Right lobe of liver (tissue), 6 donors: ENCODE data around the gene STX1B. TPM values are rescaled to one million over a fixed set of nuclear protein-coding genes. Genes with fewer than 3 reads are reported as not detected.

Experiments used
- ATAC-seq, 4 donors: fragments of 200-7000 bp; cut with Tn5 transposase; one replicate each; pipeline ENCODE4 v1.9.1; 2020; ENCODE audit warnings: mild to moderate bottlenecking in 4 of 4, moderate library complexity in 4 of 4
- DNase-seq, 3 donors: peaks; one replicate each; pipeline ENCODE4 v3.0.0-alpha.2; 2020
- H3K27ac ChIP-seq, 3 donors: fragments of 200-600 bp; one replicate each; pipeline ENCODE4 v1.8.0; 2022
- H3K27me3 ChIP-seq, 2 donors: fragments of 200-600 bp; one replicate each; pipeline ENCODE4 v1.8.0; 2022
- H3K36me3 ChIP-seq, 4 donors: fragments of 200-600 bp; sonication (generic) in 1 of 4; one replicate each; pipeline versions ENCODE4 v1.5.1 to v1.8.0; 2017 to 2022; ENCODE audit warnings: control low read depth in 1 of 4
- H3K4me1 ChIP-seq, 4 donors: fragments of 200-600 bp; sonication (generic) in 1 of 4; one replicate each; pipeline versions ENCODE4 v1.5.1 to v1.8.0; 2017 to 2022; ENCODE audit warnings: control low read depth in 1 of 4
- H3K4me3 ChIP-seq, 3 donors: fragments of 200-600 bp; one replicate each; pipeline ENCODE4 v1.8.0; 2022
- H3K9me3 ChIP-seq, 4 donors: fragments of 200-600 bp; sonication (generic) in 1 of 4; one replicate each; pipeline versions ENCODE4 v1.5.1 to v1.8.0; 2017 to 2022; ENCODE audit warnings: control low read depth in 1 of 4
- POLR2A ChIP-seq: fragments of 450-650 bp; IDR thresholded peaks from one replicate; pipeline ENCODE4 v1.6.1; 2017; ENCODE audit warnings: antibody characterized with exemption, mild to moderate bottlenecking
- WGBS: methylation state at CpG from one replicate; pipeline ENCODE4 v1.1.6; 2018; ENCODE audit warnings: low coverage, low lambda C conversion rate; ENCODE audit not compliant: insufficient coverage; ENCODE audit errors: missing lambda C conversion rate; 5-methylcytosine and 5-hydroxymethylcytosine counted together
- intact Hi-C, 2 donors: fragments of 100-400 bp; cut with DNase I; formaldehyde crosslinking; loops; one replicate each; pipeline versions ENCODE4 v1.11.2 to v1.14.1; 2022
- total RNA-seq, 6 experiments: library from RNA; depleted of rRNA in 2 of 6; stranded (reverse); fragments of >200 nt in 2 of 6; fragmentation: NEBNext Ultra II Directional in 3 of 6; extraction: Animal tissue kit (Norgen Biotek cat#: 25700) in 3 of 6; gene quantifications; one replicate each; pipeline versions ENCODE4 v1.1.0 to v1.2.4, GENCODE V29; 2016 to 2023
- TF ChIP-seq, protein P1 (sequence below), 4 donors: fragments of 200-600 bp in 3 of 4; fragments of 450-650 bp in 1 of 4; IDR thresholded peaks; one replicate each; pipeline versions ENCODE4 v1.5.1 to v1.8.0; 2016 to 2022; ENCODE audit warnings: antibody characterized with exemption in 4 of 4, mild to moderate bottlenecking in 2 of 4
- donor health status: DM: no; HTN: yes; CAD: no.
- donor health status: DM: no; HTN: no; CAD: no.
- donor health status: DM: no; HTN: no; CAD: no.
- donor health status: DM: no; HTN: yes; CAD: no.
- donor health status: DM: no; HTN: yes; CAD: no.

STX1B gene
- total RNA-seq, 6 experiments from 2014 or later: 0.61 to 4.5 (median 2.6) TPM

DNA sequence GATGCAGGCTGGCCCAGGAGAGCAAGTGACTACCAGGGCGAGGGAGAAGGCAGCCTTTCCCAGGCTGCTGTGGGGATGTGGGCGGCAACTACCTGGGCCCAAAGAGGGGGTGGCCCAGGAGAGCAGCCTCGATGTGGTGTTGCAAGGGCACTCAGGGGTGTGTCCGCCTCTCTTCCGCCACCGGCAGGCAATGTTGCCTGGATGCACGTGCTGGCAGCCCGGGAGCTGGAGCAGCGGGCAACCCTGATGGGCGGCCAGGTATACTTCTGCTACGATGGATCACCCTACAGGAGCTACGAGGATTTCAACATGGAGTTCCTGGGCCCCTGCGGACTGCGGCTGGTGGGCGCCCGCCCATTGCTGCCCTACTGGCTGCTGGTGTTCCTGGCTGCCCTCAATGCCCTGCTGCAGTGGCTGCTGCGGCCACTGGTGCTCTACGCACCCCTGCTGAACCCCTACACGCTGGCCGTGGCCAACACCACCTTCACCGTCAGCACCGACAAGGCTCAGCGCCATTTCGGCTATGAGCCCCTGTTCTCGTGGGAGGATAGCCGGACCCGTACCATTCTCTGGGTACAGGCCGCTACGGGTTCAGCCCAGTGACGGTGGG lies 22.8 kb downstream of the STX1B start:
- no CpG with 5 or more reads among the region's 30 CpGs for WGBS
- no peak overlapping the region for H3K4me3 ChIP-seq
- ATAC-seq (no peak), DNase-seq (no peak)
- TF ChIP-seq, protein P1, sequence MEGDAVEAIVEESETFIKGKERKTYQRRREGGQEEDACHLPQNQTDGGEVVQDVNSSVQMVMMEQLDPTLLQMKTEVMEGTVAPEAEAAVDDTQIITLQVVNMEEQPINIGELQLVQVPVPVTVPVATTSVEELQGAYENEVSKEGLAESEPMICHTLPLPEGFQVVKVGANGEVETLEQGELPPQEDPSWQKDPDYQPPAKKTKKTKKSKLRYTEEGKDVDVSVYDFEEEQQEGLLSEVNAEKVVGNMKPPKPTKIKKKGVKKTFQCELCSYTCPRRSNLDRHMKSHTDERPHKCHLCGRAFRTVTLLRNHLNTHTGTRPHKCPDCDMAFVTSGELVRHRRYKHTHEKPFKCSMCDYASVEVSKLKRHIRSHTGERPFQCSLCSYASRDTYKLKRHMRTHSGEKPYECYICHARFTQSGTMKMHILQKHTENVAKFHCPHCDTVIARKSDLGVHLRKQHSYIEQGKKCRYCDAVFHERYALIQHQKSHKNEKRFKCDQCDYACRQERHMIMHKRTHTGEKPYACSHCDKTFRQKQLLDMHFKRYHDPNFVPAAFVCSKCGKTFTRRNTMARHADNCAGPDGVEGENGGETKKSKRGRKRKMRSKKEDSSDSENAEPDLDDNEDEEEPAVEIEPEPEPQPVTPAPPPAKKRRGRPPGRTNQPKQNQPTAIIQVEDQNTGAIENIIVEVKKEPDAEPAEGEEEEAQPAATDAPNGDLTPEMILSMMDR (IDR thresholded peaks at IDR 0.05): no peak
- no peak for TF ChIP-seq POLR2A
- H3K4me1 ChIP-seq: peaks cover 0 to 12% (median 5%) of the 10 kb centered on the region in 4 donors
- intact Hi-C loops: loop anchor here (10.0 kb wide), 2 partner anchors 57 to 97 kb away; partner anchors contain the start of gene PRSS53 (in 1 of the 2)
- no peaks in the 10 kb centered on the region for H3K9me3 ChIP-seq
- H3K36me3 ChIP-seq: peaks cover 0 to 7% (median 0%) of the 10 kb centered on the region in 4 donors
- H3K27me3 ChIP-seq: no peaks in the 10 kb centered on the region
- H3K27ac ChIP-seq: no peak overlapping the region

DNA sequence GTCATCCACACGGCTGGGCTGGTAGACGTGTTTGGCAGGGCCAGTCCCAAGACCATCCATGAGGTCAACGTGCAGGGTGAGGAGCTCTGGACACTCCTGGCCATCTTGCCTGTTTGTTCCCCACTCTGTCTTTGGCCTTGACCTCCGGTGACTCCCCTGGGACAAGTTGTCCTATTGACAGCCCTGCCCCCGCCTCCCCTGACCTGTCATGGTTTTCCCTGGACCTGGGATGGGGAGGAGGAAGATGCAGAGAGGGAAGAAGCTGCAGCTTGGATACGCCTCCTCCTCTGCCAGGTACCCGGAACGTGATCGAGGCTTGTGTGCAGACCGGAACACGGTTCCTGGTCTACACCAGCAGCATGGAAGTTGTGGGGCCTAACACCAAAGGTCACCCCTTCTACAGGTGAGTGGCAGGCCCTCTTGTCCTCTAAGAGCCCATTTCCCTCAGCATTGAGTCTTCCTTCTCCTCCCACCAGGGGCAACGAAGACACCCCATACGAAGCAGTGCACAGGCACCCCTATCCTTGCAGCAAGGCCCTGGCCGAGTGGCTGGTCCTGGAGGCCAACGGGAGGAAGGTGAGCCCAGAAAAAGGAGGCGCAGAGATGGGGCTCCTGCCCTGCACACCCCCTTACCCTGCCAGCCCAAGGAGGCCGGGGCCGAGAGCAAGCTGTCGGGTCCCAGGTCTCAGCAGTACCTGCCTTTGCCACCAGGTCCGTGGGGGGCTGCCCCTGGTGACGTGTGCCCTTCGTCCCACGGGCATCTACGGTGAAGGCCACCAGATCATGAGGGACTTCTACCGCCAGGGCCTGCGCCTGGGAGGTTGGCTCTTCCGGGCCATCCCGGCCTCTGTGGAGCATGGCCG lies 24.1 kb downstream of the STX1B start:
- 92% methylated on average over 15 of the region's 29 CpGs for WGBS
- no peak for TF ChIP-seq POLR2A
- TF ChIP-seq, protein P1 (IDR thresholded peaks at IDR 0.05): no peak
- H3K4me3 ChIP-seq: peak overlapping the region; percentile 62 to 73 (median 72)
- intact Hi-C loops: loop anchor here (10.0 kb wide), 2 partner anchors 58 to 98 kb away; partner anchors contain the start of gene PRSS53 (in 1 of the 2)
- no peaks in the 10 kb centered on the region for H3K27me3 ChIP-seq
- ATAC-seq: no peak
- DNase-seq: no peak
- H3K36me3 ChIP-seq: peaks cover 0 to 8% (median 3%) of the 10 kb centered on the region in 4 donors
- no peaks in the 10 kb centered on the region for H3K9me3 ChIP-seq
- H3K4me1 ChIP-seq: peaks cover 0 to 12% (median 5%) of the 10 kb centered on the region in 4 donors
- peak overlapping the region; percentile 74 to 80 (median 79) for H3K27ac ChIP-seq

DNA sequence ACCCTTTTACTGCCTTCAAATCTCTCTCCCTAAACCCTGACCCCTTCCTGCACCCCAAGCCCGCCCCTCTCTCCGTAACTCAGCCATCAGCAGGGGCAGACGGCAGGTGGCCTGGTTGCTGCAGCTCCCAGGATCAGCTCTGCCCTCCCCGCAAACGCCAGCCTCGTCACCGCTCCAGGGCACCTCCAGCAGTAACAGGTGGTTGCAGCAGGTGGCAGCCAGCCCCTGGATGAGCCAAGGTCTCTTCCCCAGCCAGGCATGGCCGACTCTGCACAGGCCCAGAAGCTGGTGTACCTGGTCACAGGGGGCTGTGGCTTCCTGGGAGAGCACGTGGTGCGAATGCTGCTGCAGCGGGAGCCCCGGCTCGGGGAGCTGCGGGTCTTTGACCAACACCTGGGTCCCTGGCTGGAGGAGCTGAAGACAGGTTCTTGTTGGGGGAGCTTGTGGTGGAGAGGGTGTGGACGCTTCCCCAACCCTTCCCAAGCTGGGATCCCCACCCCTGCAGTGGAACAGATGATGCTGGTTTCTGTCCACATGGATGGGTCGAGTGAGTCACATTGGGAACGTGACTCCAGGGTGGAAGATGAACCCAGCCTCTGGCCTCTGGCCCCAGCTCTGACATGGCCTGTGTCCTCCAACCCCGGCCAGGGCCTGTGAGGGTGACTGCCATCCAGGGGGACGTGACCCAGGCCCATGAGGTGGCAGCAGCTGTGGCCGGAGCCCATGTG lies 24.9 kb downstream of the STX1B start:
- peak; percentile 22 for TF ChIP-seq POLR2A
- TF ChIP-seq, protein P1 (IDR thresholded peaks at IDR 0.05): peak in 1 of 4 donors; percentile 42
- 18% methylated on average over 9 of the region's 20 CpGs for WGBS
- DNase-seq (peak; percentile 84 to 89 (median 86)), ATAC-seq (peak; percentile 74 to 88 (median 84))
- no peaks in the 10 kb centered on the region for H3K27me3 ChIP-seq
- peak overlapping the region; percentile 62 to 73 (median 72) for H3K4me3 ChIP-seq
- intact Hi-C loops: loop anchor here (10.0 kb wide), 2 partner anchors 59 to 99 kb away; partner anchors contain the start of gene PRSS53 (in 1 of the 2)
- H3K27ac ChIP-seq: peak overlapping the region; percentile 74 to 80 (median 79)
- peaks cover 0 to 15% (median 5%) of the 10 kb centered on the region in 4 donors for H3K36me3 ChIP-seq
- H3K9me3 ChIP-seq: no peaks in the 10 kb centered on the region
- H3K4me1 ChIP-seq: peaks cover 0 to 12% (median 5%) of the 10 kb centered on the region in 4 donors
